Activated T-helper 2 cell treated with anti-CD3 and anti-CD28 coated beads, Interferon-gamma antibody, Interleukin-2, Interleukin-4, amounts not matched to agents 10 μg/mL and 5 μg/mL and 100 μg/mL, durations not matched to agents 14 hours and 24 hours and 36 hours (primary cell): Measurements from ENCODE around the gene ZBTB46. TPM values are rescaled to one million over a fixed set of nuclear protein-coding genes. Genes with fewer than 3 reads are reported as not detected.
A peak's percentile ranks its signal among the peaks of the same experiment; 100 is the strongest.

Experiments used
- DNase-seq: peaks from one replicate; pipeline ENCODE4 v3.0.0; 2021; ENCODE audit warnings: low spot score
- H3K27ac Mint-ChIP-seq: one replicate; pipeline ENCODE4 v1.8.0; 2021; ENCODE audit warnings: mixed read lengths
- H3K27me3 Mint-ChIP-seq: one replicate; pipeline ENCODE4 v1.8.0; 2021; ENCODE audit warnings: low read depth, mixed read lengths
- H3K36me3 Mint-ChIP-seq: one replicate; pipeline ENCODE4 v1.8.0; 2021; ENCODE audit warnings: low read depth, mixed read lengths
- H3K4me1 Mint-ChIP-seq: one replicate; pipeline ENCODE4 v1.8.0; 2021; ENCODE audit warnings: low read depth, mixed read lengths
- H3K4me3 Mint-ChIP-seq: one replicate; pipeline ENCODE4 v1.8.0; 2021; ENCODE audit warnings: low read depth, mild to moderate bottlenecking, moderate library complexity, mixed read lengths
- H3K9me3 Mint-ChIP-seq: one replicate; pipeline ENCODE4 v1.8.0; 2021; ENCODE audit warnings: mixed read lengths
- intact Hi-C: fragments of 100-400 bp; cut with micrococcal nuclease; formaldehyde crosslinking; loops from one replicate; pipeline ENCODE4 v1.15.1; 2023
- total RNA-seq: library from RNA; stranded (reverse); gene quantifications from 2 replicates; pipeline ENCODE4 v1.2.3, GENCODE V29; 2022

The ZBTB46 gene
- total RNA-seq, 1 donor from 2014 or later, result 1.1 TPM

- intact Hi-C loops, result loop anchor here (1.0 to 10.0 kb wide), 3 partner anchors 37 to 269 kb away; partner anchors contain the start of gene SAMD10
- Mint-ChIP-seq H3K36me3 (peaks cover 45% of the 10 kb centered on the region), H3K4me3 (peak overlapping the region; percentile 21), H3K4me1 (peaks cover 23% of the 10 kb centered on the region), H3K9me3 (no peaks in the 10 kb centered on the region), H3K27ac (no peak overlapping the region), H3K27me3 (no peaks in the 10 kb centered on the region)
- DNase-seq, result no peak
Measured at GRCh38 chr20:63705232-63706026, 125.6 kb downstream of the ZBTB46 start.

- H3K9me3 Mint-ChIP-seq, result no peaks in the 10 kb centered on the region
- no peak overlapping the region for H3K4me3 Mint-ChIP-seq
- H3K36me3 Mint-ChIP-seq, result peaks cover 40% of the 10 kb centered on the region
- H3K27me3 Mint-ChIP-seq, result no peaks in the 10 kb centered on the region
- intact Hi-C loops, result loop anchor here (5.0 to 10.0 kb wide), 2 partner anchors 38 to 270 kb away; partner anchors contain the start of gene SAMD10
- H3K4me1 Mint-ChIP-seq, result peaks cover 19% of the 10 kb centered on the region
- no peak for DNase-seq
- no peak overlapping the region for H3K27ac Mint-ChIP-seq
Measured at GRCh38 chr20:63704749-63705117, 126.3 kb downstream of the ZBTB46 start.

- intact Hi-C loops, result loop anchor here (10.0 kb wide), 1 partner anchor 271 kb away; the partner anchor contains the start of gene SAMD10
- H3K36me3 Mint-ChIP-seq, result peaks cover 39% of the 10 kb centered on the region
- H3K9me3 Mint-ChIP-seq, result no peaks in the 10 kb centered on the region
- H3K4me1 Mint-ChIP-seq, result peaks cover 16% of the 10 kb centered on the region
- no peak overlapping the region for H3K27ac Mint-ChIP-seq
- H3K27me3 Mint-ChIP-seq, result no peaks in the 10 kb centered on the region
- H3K4me3 Mint-ChIP-seq, result no peak overlapping the region
- no peak for DNase-seq
Measured at GRCh38 chr20:63703976-63704748, 126.9 kb downstream of the ZBTB46 start.

GRCh38 chr20:63703471-63703975 lies 127.5 kb downstream of the ZBTB46 start:
- Mint-ChIP-seq H3K36me3 (peaks cover 33% of the 10 kb centered on the region), H3K27ac (no peak overlapping the region)
- DNase-seq, result no peak

GRCh38 chr20:63702751-63703470 lies 128.2 kb downstream of the ZBTB46 start:
- no peaks in the 10 kb centered on the region for H3K9me3 Mint-ChIP-seq
- H3K36me3 Mint-ChIP-seq, result peaks cover 32% of the 10 kb centered on the region
- no peak for DNase-seq
- peaks cover 9% of the 10 kb centered on the region for H3K4me1 Mint-ChIP-seq
- no peak overlapping the region for H3K27ac Mint-ChIP-seq
- intact Hi-C loops, result loop anchor here (10.0 kb wide), 1 partner anchor 272 kb away; the partner anchor contains the start of gene SAMD10
- H3K4me3 Mint-ChIP-seq, result no peak overlapping the region
- H3K27me3 Mint-ChIP-seq, result no peaks in the 10 kb centered on the region

More at GRCh38 chr20:63703471-63703975, 127.5 kb downstream of the ZBTB46 start:
- H3K4me3 Mint-ChIP-seq, result no peak overlapping the region
- H3K27me3 Mint-ChIP-seq, result no peaks in the 10 kb centered on the region
- intact Hi-C loops, result loop anchor here (10.0 kb wide), 1 partner anchor 271 kb away; the partner anchor contains the start of gene SAMD10
- H3K9me3 Mint-ChIP-seq, result no peaks in the 10 kb centered on the region
- H3K4me1 Mint-ChIP-seq, result peaks cover 10% of the 10 kb centered on the region

- DNase-seq, result no peak
- H3K36me3 Mint-ChIP-seq, result peaks cover 32% of the 10 kb centered on the region
- H3K27me3 Mint-ChIP-seq, result no peaks in the 10 kb centered on the region
- H3K9me3 Mint-ChIP-seq, result no peaks in the 10 kb centered on the region
- H3K4me1 Mint-ChIP-seq, result peaks cover 9% of the 10 kb centered on the region
- no peak overlapping the region for H3K4me3 Mint-ChIP-seq
- no peak overlapping the region for H3K27ac Mint-ChIP-seq
- intact Hi-C loops, result loop anchor here (10.0 kb wide), 1 partner anchor 273 kb away; the partner anchor contains the start of gene SAMD10
Measured at GRCh38 chr20:63702036-63702665, 128.9 kb downstream of the ZBTB46 start.

- DNase-seq, result no peak
- H3K4me3 Mint-ChIP-seq, result no peak overlapping the region
- H3K4me1 Mint-ChIP-seq, result peaks cover 4% of the 10 kb centered on the region
- peaks cover 26% of the 10 kb centered on the region for H3K36me3 Mint-ChIP-seq
- intact Hi-C loops, result loop anchor here (10.0 kb wide), 1 partner anchor 273 kb away; the partner anchor contains the start of gene SAMD10
- H3K9me3 Mint-ChIP-seq, result no peaks in the 10 kb centered on the region
- H3K27me3 Mint-ChIP-seq, result no peaks in the 10 kb centered on the region
- H3K27ac Mint-ChIP-seq, result no peak overlapping the region
Measured at GRCh38 chr20:63701329-63702035, 129.6 kb downstream of the ZBTB46 start.

- Mint-ChIP-seq H3K4me1 (peaks cover 1% of the 10 kb centered on the region), H3K9me3 (no peaks in the 10 kb centered on the region), H3K4me3 (no peak overlapping the region), H3K27ac (no peak overlapping the region), H3K36me3 (peaks cover 27% of the 10 kb centered on the region), H3K27me3 (no peaks in the 10 kb centered on the region)
- intact Hi-C loops, result loop anchor here (10.0 kb wide), 1 partner anchor 274 kb away; the partner anchor contains the start of gene SAMD10
- no peak for DNase-seq
Measured at GRCh38 chr20:63701051-63701328, 130.1 kb downstream of the ZBTB46 start.

- Mint-ChIP-seq H3K36me3 (peaks cover 24% of the 10 kb centered on the region), H3K27me3 (no peaks in the 10 kb centered on the region), H3K4me1 (no peaks in the 10 kb centered on the region), H3K4me3 (no peak overlapping the region), H3K9me3 (no peaks in the 10 kb centered on the region), H3K27ac (no peak overlapping the region)
- intact Hi-C loops, result loop anchor here (10.0 kb wide), 1 partner anchor 274 kb away; the partner anchor contains the start of gene SAMD10
- no peak for DNase-seq
Measured at GRCh38 chr20:63700199-63701050, 130.6 kb downstream of the ZBTB46 start.

- Mint-ChIP-seq H3K27ac (peak overlapping the region; percentile 59), H3K4me1 (no peaks in the 10 kb centered on the region), H3K36me3 (peaks cover 19% of the 10 kb centered on the region), H3K27me3 (no peaks in the 10 kb centered on the region), H3K4me3 (no peak overlapping the region), H3K9me3 (no peaks in the 10 kb centered on the region)
- intact Hi-C loops, result loop anchor here (10.0 kb wide), 1 partner anchor 275 kb away; the partner anchor contains the start of gene SAMD10
- no peak for DNase-seq
Measured at GRCh38 chr20:63699466-63700198, 131.4 kb downstream of the ZBTB46 start.
